ENCODE measurements around the gene THTPA.

THTPA gene

DNA sequence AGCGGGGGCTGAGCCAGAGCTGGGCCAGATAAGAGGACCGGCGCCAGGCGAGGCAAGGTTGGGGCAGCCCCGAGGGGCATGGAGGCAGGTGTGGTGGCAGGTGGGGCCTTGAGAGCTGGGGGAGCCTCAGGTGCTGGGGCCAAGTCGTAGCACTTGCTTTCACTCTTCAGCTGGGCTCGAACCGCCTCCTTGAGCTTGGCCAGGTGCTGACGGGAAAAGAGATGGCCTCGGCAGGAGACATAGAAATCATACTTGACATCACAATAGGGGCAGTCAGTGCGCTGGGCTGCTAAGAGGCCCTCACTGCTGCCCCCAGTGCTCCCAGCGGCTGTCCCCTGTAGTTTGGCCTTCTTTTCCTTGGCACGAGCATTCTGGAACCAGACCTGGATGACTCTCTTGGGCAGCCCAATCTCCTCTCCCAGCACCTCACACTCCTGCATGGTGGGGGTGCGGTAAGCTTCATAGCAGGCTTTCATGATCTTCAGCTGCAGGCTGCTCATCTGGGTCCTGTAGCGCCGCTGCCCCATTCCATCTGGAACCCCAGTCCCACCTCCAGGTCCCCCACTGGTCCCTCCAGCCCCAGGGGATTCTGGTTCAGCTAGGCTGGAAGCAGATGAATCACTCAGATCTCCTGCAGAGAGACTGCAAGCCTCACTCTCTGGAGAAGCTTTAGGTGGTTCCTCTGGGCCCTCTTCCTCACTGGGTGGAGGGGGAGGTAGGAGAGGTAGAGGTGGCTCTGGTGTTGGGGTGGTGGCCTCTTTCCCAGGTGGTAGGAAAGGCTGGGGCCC is 32.6 kb upstream of the THTPA start:
- TF ChIP-seq, protein P1, sequence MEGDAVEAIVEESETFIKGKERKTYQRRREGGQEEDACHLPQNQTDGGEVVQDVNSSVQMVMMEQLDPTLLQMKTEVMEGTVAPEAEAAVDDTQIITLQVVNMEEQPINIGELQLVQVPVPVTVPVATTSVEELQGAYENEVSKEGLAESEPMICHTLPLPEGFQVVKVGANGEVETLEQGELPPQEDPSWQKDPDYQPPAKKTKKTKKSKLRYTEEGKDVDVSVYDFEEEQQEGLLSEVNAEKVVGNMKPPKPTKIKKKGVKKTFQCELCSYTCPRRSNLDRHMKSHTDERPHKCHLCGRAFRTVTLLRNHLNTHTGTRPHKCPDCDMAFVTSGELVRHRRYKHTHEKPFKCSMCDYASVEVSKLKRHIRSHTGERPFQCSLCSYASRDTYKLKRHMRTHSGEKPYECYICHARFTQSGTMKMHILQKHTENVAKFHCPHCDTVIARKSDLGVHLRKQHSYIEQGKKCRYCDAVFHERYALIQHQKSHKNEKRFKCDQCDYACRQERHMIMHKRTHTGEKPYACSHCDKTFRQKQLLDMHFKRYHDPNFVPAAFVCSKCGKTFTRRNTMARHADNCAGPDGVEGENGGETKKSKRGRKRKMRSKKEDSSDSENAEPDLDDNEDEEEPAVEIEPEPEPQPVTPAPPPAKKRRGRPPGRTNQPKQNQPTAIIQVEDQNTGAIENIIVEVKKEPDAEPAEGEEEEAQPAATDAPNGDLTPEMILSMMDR (IDR thresholded peaks at IDR 0.05; ENCODE audit: insufficient read depth, low read length, poor library complexity, severe bottlenecking) = no peak
- Histone ChIP-seq H3K4me3 (replicated peaks; ENCODE audit: low read depth, low read length) (no peak overlapping the region), H3K27me3 (replicated peaks; ENCODE audit: control insufficient read depth, insufficient read depth, low read length) (no peaks in the 10 kb centered on the region), H3K36me3 (ENCODE audit: control insufficient read depth, insufficient read depth, low read length) (no peaks in the 10 kb centered on the region; the same call in 1 of the 2 replicates)
- no peak for DNase-seq (ENCODE audit: extremely low read depth, insufficient read length)

DNA sequence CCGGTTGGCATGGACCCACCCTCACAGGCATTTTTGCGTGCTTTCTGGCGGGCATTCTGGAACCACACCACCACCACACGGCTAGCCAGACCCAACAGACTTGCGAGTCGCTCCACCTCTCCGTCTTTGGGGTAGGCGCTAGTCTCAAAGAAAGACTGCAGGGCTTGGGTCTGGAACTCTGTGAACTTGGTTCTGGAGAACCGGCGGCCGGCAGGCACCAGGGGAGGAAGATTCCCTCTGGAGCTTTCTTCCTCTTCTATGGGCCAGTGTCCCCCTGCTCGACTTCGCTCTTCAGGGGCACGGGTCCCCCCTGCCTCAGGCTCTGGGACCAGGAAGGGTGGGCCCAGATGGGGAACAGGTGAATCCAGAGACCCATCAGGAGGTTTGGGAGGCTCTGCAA is 31.1 kb upstream of the THTPA start:
- Histone ChIP-seq H3K27me3 (replicated peaks; ENCODE audit: control insufficient read depth, insufficient read depth, low read length) (no peaks in the 10 kb centered on the region), H3K36me3 (ENCODE audit: control insufficient read depth, insufficient read depth, low read length) (no peaks in the 10 kb centered on the region; the same call in 1 of the 2 replicates), H3K4me3 (replicated peaks; ENCODE audit: low read depth, low read length) (no peak overlapping the region)
- no peak for DNase-seq (ENCODE audit: extremely low read depth, insufficient read length)
- TF ChIP-seq, protein P1 (IDR thresholded peaks at IDR 0.05; ENCODE audit: insufficient read depth, low read length, poor library complexity, severe bottlenecking) = no peak

DNA sequence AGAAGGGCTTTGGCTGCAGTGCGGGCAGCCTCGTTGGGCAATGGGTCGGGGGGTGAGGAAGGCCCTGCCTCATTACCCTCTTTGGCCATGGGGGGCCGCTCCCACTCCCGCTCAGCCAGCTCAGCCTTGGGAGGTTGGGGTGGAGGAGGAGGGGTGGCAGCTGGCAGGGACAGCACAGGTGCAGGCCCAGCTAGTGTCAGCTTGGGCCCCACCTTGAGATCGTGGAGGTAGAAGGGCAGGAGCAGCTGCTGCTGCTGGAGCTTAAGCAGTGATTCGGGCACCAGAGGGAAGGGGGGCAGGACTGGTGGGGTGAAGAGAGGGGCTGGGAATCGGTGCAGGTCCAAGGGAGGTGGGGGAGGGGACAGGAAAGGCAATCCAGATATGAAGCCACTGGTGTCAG is 30.5 kb upstream of the THTPA start:
- Histone ChIP-seq H3K36me3 (ENCODE audit: control insufficient read depth, insufficient read depth, low read length) (no peaks in the 10 kb centered on the region; the same call in 1 of the 2 replicates), H3K27me3 (replicated peaks; ENCODE audit: control insufficient read depth, insufficient read depth, low read length) (no peaks in the 10 kb centered on the region), H3K4me3 (replicated peaks; ENCODE audit: low read depth, low read length) (no peak overlapping the region)
- TF ChIP-seq, protein P1 (IDR thresholded peaks at IDR 0.05; ENCODE audit: insufficient read depth, low read length, poor library complexity, severe bottlenecking) = no peak
- no peak for DNase-seq (ENCODE audit: extremely low read depth, insufficient read length)

DNA sequence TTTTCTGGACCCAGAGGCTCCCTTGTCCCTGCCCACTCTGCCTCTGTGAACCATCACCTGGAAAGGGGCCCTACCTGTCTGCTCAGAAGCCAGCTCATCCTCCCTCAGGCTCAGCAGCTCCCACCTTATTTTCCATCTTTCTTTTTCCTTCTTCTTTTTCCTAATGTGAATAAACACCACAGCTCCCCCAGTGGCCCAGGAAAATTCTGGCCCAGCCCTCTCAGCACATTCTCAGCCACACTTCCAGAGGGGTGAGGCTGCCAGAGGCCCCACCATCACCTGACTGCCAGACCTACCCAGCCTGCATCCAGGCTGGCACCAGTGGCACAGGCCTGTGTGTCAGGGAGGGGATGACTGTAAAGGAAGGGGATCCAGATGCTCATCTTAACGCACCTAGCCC is 27.5 kb upstream of the THTPA start:
- no peak for DNase-seq (ENCODE audit: extremely low read depth, insufficient read length)
- Histone ChIP-seq H3K4me3 (replicated peaks; ENCODE audit: low read depth, low read length) (no peak overlapping the region), H3K27me3 (replicated peaks; ENCODE audit: control insufficient read depth, insufficient read depth, low read length) (no peaks in the 10 kb centered on the region), H3K36me3 (ENCODE audit: control insufficient read depth, insufficient read depth, low read length) (no peaks in the 10 kb centered on the region; the same call in none of the 2 replicates)
- TF ChIP-seq, protein P1 (IDR thresholded peaks at IDR 0.05; ENCODE audit: insufficient read depth, low read length, poor library complexity, severe bottlenecking) = no peak

DNA sequence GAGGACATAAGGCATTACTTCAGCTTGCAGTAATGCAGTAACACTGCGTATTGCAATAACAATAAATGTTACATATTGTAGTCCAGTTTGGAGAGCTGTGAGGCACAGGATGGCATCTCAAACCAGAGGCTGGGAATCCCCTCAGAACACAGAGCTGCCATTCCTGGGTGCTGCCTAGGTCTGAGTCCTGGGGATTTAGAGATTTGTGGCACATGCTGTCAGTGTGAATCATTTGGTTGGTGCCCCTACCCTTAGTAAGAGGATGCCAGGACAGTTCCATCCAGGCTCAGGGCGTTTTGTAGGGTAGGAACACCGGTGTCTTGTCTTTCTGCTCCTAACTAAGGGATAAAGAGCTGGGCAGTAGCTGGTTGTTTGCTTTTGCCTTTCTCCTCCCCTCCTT is 27.1 kb upstream of the THTPA start:
- DNase-seq (ENCODE audit: extremely low read depth, insufficient read length) = no peak

More for the DNA sequence above, 27.1 kb upstream of the THTPA start:
- Histone ChIP-seq H3K4me3 (replicated peaks; ENCODE audit: low read depth, low read length) (no peak overlapping the region), H3K36me3 (ENCODE audit: control insufficient read depth, insufficient read depth, low read length) (no peaks in the 10 kb centered on the region; the same call in none of the 2 replicates), H3K27me3 (replicated peaks; ENCODE audit: control insufficient read depth, insufficient read depth, low read length) (no peaks in the 10 kb centered on the region)
- TF ChIP-seq, protein P1 (IDR thresholded peaks at IDR 0.05; ENCODE audit: insufficient read depth, low read length, poor library complexity, severe bottlenecking) = no peak

Measured in GM06990 (cell line).